Kidney (tissue), 14 donors: ENCODE results near the gene NINL. TPM values are rescaled to one million over a fixed set of nuclear protein-coding genes. Genes with fewer than 3 reads are reported as not detected.
A peak's percentile ranks its signal among the peaks of the same experiment; 100 is the strongest.

Experiments
- DNase-seq, 5 donors: peaks; one replicate each; pipeline ENCODE4 v3.0.0-alpha.2; 2013 to 2020
- FAIRE-seq: peaks from 2 replicates; lab custom pipeline; 2012; peaks lifted over from hg19 to GRCh38; lab: Jason Lieb, UNC
- H3K27ac ChIP-seq, 2 donors: one replicate each; pipeline ENCODE4 v1.7.0; 2013; ENCODE audit warnings: low read depth in 2 of 2, low read length in 2 of 2, inconsistent platforms in 1 of 2
- H3K27me3 ChIP-seq: one replicate; pipeline ENCODE4 v1.7.1; 2013; ENCODE audit warnings: low read length, inconsistent platforms; ENCODE audit not compliant: control insufficient read depth, insufficient read depth
- H3K36me3 ChIP-seq, 3 donors: one replicate each; pipeline versions ENCODE4 v1.7.0 to v1.7.1; 2013; ENCODE audit warnings: low read length in 3 of 3, control low read depth in 1 of 3, inconsistent platforms in 1 of 3; ENCODE audit not compliant: insufficient read depth in 3 of 3, control insufficient read depth in 2 of 3
- H3K4me1 ChIP-seq, 3 donors: one replicate each; pipeline versions ENCODE4 v1.7.0 to v1.7.1; 2013; ENCODE audit warnings: low read length in 3 of 3, inconsistent platforms in 1 of 3, low read depth in 1 of 3; ENCODE audit not compliant: control insufficient read depth in 2 of 3, insufficient read depth in 2 of 3
- H3K4me3 ChIP-seq, 3 donors: one replicate each; pipeline versions ENCODE4 v1.7.0 to v1.8.1; 2013; ENCODE audit warnings: low read length in 3 of 3, control low read depth in 1 of 3, inconsistent platforms in 1 of 3
- H3K9ac ChIP-seq, 3 donors: one replicate each; pipeline versions ENCODE4 v1.7.0 to v1.7.1; 2013; ENCODE audit warnings: low read length in 3 of 3, control low read depth in 1 of 3, inconsistent platforms in 1 of 3
- H3K9me3 ChIP-seq, 3 donors: one replicate each; pipeline versions ENCODE4 v1.7.0 to v1.7.1; 2013; ENCODE audit warnings: low read length in 3 of 3, control low read depth in 1 of 3, inconsistent platforms in 1 of 3; ENCODE audit not compliant: control insufficient read depth in 2 of 3, insufficient read depth in 1 of 3
- intact Hi-C: fragments of 100-400 bp; cut with DNase I; formaldehyde crosslinking; loops from one replicate; pipeline ENCODE4 v1.11.1; 2022
- polyA plus RNA-seq: library from polyadenylated mRNA; stranded (reverse); fragments of 350-450 nt; fragmentation: Illumina TruSeq; extraction: RNeasy Lipid Tissue Mini Kit (QIAGEN cat#74804); gene quantifications from one replicate; pipeline ENCODE4 v1.2.3, GENCODE V29; 2014; ENCODE audit warnings: low read depth, low replicate concordance; ENCODE audit not compliant: insufficient read depth
- total RNA-seq: library from RNA; stranded (reverse); fragmentation: NEBNext Ultra II Directional; extraction: Animal tissue kit (Norgen Biotek cat#: 25700); gene quantifications from one replicate; pipeline ENCODE4 v1.2.1, GENCODE V29; 2021
- TF ChIP-seq, protein P1 (sequence below): IDR thresholded peaks from 3 replicates; pipeline ENCODE4 v1.5.1; 2012; ENCODE audit warnings: mild to moderate bottlenecking, moderate library complexity, borderline replicate concordance; ENCODE audit not compliant: insufficient read depth; ENCODE audit errors: extremely low read depth
- donor health status: control.
- donor health status: control.
- donor health status: control.
- donor health status: control.
- donor health status: control.
- donor health status: DM: yes; HTN: yes; CAD: no.
- donor health status: Normal renal cell carcinoma (clear cell type).

The NINL gene
- total and polyA plus RNA-seq, 2 donors from 2014 or later, result 23.4 to 25.2 TPM

DNA sequence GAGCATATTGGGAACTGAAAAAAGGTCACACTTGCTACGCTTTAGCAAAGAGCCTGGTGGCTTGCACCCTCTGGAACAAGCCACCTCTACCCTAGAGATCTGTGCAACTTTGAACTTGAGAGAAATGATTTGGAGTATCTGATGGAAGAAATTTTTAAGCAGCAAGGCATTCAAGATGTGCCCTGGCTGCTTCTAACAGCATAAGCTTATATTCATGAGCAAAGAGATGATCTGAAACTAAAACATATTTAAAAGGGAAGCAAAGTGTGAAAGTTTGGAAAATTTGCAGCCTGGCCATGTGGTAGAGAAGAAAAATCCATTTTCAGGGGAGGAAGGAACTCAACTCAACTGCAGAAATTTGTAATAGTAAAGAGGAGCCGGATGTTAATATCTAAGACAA lies 71.1 kb downstream of the NINL start:
- intact Hi-C loops, result no loop called here
- DNase-seq (no peak), FAIRE-seq (no peak)

DNA sequence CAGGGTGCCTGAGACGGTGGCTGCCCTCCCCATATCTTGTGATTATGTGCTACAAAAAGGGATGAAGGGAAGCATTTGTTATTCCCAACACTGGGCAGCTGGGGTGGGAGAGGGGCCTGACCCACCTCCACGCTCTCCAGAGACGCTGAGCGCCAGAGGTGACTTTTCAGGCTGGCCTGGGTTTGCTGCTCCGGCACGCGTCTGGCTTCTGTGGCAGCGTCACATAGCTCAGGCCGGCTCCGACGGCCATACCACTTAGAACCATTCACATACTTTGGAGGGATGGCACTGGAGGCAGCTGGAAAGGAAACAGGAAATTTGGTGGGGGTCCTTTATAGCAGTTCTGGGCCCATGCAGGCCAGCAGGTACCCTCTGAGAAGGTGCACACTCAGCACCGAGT lies 72.6 kb downstream of the NINL start:
- TF ChIP-seq, protein P1, sequence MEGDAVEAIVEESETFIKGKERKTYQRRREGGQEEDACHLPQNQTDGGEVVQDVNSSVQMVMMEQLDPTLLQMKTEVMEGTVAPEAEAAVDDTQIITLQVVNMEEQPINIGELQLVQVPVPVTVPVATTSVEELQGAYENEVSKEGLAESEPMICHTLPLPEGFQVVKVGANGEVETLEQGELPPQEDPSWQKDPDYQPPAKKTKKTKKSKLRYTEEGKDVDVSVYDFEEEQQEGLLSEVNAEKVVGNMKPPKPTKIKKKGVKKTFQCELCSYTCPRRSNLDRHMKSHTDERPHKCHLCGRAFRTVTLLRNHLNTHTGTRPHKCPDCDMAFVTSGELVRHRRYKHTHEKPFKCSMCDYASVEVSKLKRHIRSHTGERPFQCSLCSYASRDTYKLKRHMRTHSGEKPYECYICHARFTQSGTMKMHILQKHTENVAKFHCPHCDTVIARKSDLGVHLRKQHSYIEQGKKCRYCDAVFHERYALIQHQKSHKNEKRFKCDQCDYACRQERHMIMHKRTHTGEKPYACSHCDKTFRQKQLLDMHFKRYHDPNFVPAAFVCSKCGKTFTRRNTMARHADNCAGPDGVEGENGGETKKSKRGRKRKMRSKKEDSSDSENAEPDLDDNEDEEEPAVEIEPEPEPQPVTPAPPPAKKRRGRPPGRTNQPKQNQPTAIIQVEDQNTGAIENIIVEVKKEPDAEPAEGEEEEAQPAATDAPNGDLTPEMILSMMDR, result no peak
- FAIRE-seq, result no peak
- peaks cover 6 to 60% (median 33%) of the 10 kb centered on the region in 3 donors for H3K36me3 ChIP-seq

More for the DNA sequence above, 71.1 kb downstream of the NINL start:
- TF ChIP-seq, protein P1, result no peak
- H3K4me1 ChIP-seq, result peaks cover 0 to 13% (median 3%) of the 10 kb centered on the region in 3 donors
- no peak overlapping the region for H3K4me3 ChIP-seq
- peaks cover 0 to 18% (median 0%) of the 10 kb centered on the region in 3 donors for H3K9me3 ChIP-seq
- H3K27me3 ChIP-seq, result no peaks in the 10 kb centered on the region
- H3K27ac ChIP-seq, result no peak overlapping the region
- H3K36me3 ChIP-seq, result peaks cover 6 to 55% (median 27%) of the 10 kb centered on the region in 3 donors
- no peak overlapping the region for H3K9ac ChIP-seq

DNA sequence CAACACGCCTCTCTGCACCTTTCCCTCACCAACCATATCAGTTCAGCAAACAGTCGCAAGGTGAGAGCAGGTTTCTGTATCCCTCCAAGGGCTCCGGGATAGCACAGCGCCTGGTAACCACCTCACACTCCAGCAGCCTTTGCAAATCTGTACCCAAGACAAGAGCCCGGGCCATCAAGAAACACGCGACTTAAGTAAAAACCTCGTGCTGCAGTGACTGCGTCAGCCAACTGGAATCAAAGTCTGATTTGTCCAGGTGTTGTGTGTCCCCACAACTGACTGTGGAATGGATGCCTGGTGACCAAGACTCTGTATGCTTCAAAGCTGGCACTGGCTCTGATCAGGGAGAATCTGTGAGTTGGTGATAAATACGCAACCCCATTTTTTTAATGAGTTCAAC lies 74.1 kb downstream of the NINL start:
- Histone ChIP-seq H3K9ac (no peak overlapping the region), H3K36me3 (peaks cover 2 to 55% (median 29%) of the 10 kb centered on the region in 3 donors), H3K27me3 (no peaks in the 10 kb centered on the region), H3K9me3 (peaks cover 0 to 18% (median 0%) of the 10 kb centered on the region in 3 donors), H3K4me1 (peaks cover 0 to 13% (median 9%) of the 10 kb centered on the region in 3 donors), H3K4me3 (no peak overlapping the region), H3K27ac (no peak overlapping the region)
- intact Hi-C loops, result no loop called here
- TF ChIP-seq, protein P1, result no peak
- no peak for FAIRE-seq
- DNase-seq, result no peak

More for the DNA sequence above, 72.6 kb downstream of the NINL start:
- Histone ChIP-seq H3K27me3 (no peaks in the 10 kb centered on the region), H3K9me3 (peaks cover 0 to 18% (median 0%) of the 10 kb centered on the region in 3 donors), H3K9ac (no peak overlapping the region), H3K27ac (no peak overlapping the region), H3K4me3 (no peak overlapping the region), H3K4me1 (peaks cover 0 to 10% (median 7%) of the 10 kb centered on the region in 3 donors)
- intact Hi-C loops, result no loop called here
- DNase-seq, result no peak

DNA sequence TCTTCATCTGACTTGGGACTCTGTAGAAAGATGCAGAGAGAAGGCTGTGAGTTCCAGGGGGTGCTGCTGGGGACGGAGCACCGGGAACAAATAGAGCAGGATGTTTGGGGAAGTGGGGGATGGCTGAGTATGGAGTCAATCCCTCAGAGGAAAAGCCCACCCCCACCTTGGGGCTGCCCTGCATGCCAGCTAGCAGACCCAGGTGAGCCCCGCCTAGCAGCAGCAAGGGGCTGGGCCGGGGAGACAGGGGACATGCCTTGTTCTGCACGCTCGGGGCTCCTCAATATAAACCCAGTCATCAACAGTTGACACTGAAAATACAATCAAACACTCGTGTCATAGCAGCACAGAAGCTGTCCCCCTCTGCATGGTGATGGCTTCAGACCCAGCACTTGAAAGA lies 74.6 kb downstream of the NINL start:
- no peak for FAIRE-seq
- Histone ChIP-seq H3K9ac (no peak overlapping the region), H3K27me3 (no peaks in the 10 kb centered on the region), H3K9me3 (peaks cover 0 to 18% (median 0%) of the 10 kb centered on the region in 3 donors), H3K4me1 (peaks cover 0 to 13% (median 9%) of the 10 kb centered on the region in 3 donors), H3K27ac (no peak overlapping the region), H3K4me3 (no peak overlapping the region), H3K36me3 (peaks cover 2 to 51% (median 27%) of the 10 kb centered on the region in 3 donors)
- intact Hi-C loops, result no loop called here
- peak in 1 of 5 donors; percentile 41 for DNase-seq
- TF ChIP-seq, protein P1, result no peak
